HepG2 (cell line): Measurements from ENCODE around the gene NELL2. TPM values are rescaled to one million over a fixed set of nuclear protein-coding genes. Genes with fewer than 3 reads are reported as not detected.

Experiments
- ATAC-seq: fragments of 200-7000 bp; cut with Tn5 transposase; 3 replicates; pipeline ENCODE4 v1.9.1; 2020; ENCODE audit warnings: mild to moderate bottlenecking, moderate library complexity
- BruUV-seq: library from RNA; stranded (reverse); fragments of 400-500 nt; replicated peaks from 2 replicates; lab custom pipeline; 2021; lab: Mats Ljungman, UMichigan
- CTCF ChIA-PET: fragments of 300-600 bp; formaldehyde crosslinking; extraction: SDS; loops from one replicate; lab custom pipeline; 2021; ENCODE audit warnings: low total read pairs, inconsistent platforms, low intra/inter-chr PET ratio; lab: Yijun Ruan, JAX
- POLR2A ChIA-PET: fragments of 350-600 bp; sonication (Branson Sonifier 250); formaldehyde crosslinking; loops from one replicate; lab custom pipeline; 2020; ENCODE audit warnings: antibody characterized with exemption, inconsistent platforms; lab: Yijun Ruan, JAX
- DNase-seq: peaks from one replicate; pipeline ENCODE4 v3.0.0-alpha.2; 2015; ENCODE audit warnings: low spot score
- FAIRE-seq: peaks from 3 replicates; lab custom pipeline; 2011; peaks lifted over from hg19 to GRCh38; lab: Jason Lieb, UNC
- H2AFZ ChIP-seq: one replicate; pipeline ENCODE4 v1.6.1; 2011; ENCODE audit warnings: low read length, inconsistent platforms
- H3K27ac ChIP-seq: fragments of 300-600 bp; 3 replicates; pipeline ENCODE4 v1.8.0; 2011; ENCODE audit warnings: mixed run types, mild to moderate bottlenecking, mixed read lengths, low read length, inconsistent platforms; ENCODE audit not compliant: insufficient read depth; ENCODE audit errors: extremely low read length
- H3K27me3 ChIP-seq, 2 experiments: fragments of 200-600 bp in 1 of 2; 2 replicates in 1 of 2; 3 replicates in 1 of 2; pipeline versions ENCODE4 v1.6.0 to v1.8.0; 2011; ENCODE audit warnings: low read length in 2 of 2, mild to moderate bottlenecking in 2 of 2, moderate library complexity in 2 of 2, inconsistent platforms in 1 of 2; ENCODE audit not compliant: insufficient read depth in 2 of 2, control insufficient read depth in 1 of 2
- H3K36me3 ChIP-seq, 2 experiments: fragments of 200-600 bp in 1 of 2; replicated peaks in 1 of 2; 2 replicates in 1 of 2; 3 replicates in 1 of 2; pipeline versions ENCODE4 v1.5.1 to v1.8.0; 2011; ENCODE audit warnings: low read length in 2 of 2, inconsistent platforms in 1 of 2; ENCODE audit not compliant: insufficient read depth in 2 of 2, control insufficient read depth in 1 of 2
- H3K4me1 ChIP-seq: 2 replicates; pipeline ENCODE4 v1.5.1; 2012; ENCODE audit warnings: low read length, inconsistent platforms; ENCODE audit not compliant: insufficient read depth
- H3K4me2 ChIP-seq: 2 replicates; pipeline ENCODE4 v1.6.0; 2011; ENCODE audit warnings: low read depth, low read length, inconsistent platforms
- H3K4me3 ChIP-seq, 3 experiments: fragments of 200-600 bp in 1 of 3; sonication (generic), shearing (Covaris generic) in 1 of 3; replicated peaks in 1 of 3; 2 replicates each; pipeline ENCODE4 v1.5.1; 2011 to 2016; ENCODE audit warnings: low read length in 3 of 3, inconsistent platforms in 2 of 3, low read depth in 2 of 3, mild to moderate bottlenecking in 2 of 3, control low read depth in 1 of 3, mixed read lengths in 1 of 3; ENCODE audit not compliant: insufficient read depth in 1 of 3
- H3K79me2 ChIP-seq: one replicate; pipeline ENCODE4 v1.6.1; 2011; ENCODE audit warnings: low read length, inconsistent platforms; ENCODE audit not compliant: insufficient read depth
- H3K9ac ChIP-seq: 2 replicates; pipeline ENCODE4 v1.6.0; 2011; ENCODE audit warnings: mild to moderate bottlenecking, low read depth, low read length, inconsistent platforms; ENCODE audit not compliant: insufficient read depth
- H3K9me3 ChIP-seq: 2 replicates; pipeline ENCODE4 v1.5.1; 2012; ENCODE audit warnings: mild to moderate bottlenecking, low read length
- H4K20me1 ChIP-seq: 2 replicates; pipeline ENCODE4 v1.6.0; 2011; ENCODE audit warnings: inconsistent platforms, mild to moderate bottlenecking, low read length, moderate library complexity; ENCODE audit not compliant: insufficient read depth
- ATRX ChIP-seq: sonication (generic); formaldehyde crosslinking; IDR thresholded peaks from 2 replicates; pipeline ENCODE4 v1.4.0; 2020; ENCODE audit warnings: missing genetic modification reagents, borderline replicate concordance
- BRD4 ChIP-seq: sonication (generic); formaldehyde crosslinking; IDR thresholded peaks from 2 replicates; pipeline ENCODE4 v1.4.0; 2020; ENCODE audit warnings: missing genetic modification reagents
- KLF12 ChIP-seq: sonication (generic); formaldehyde crosslinking; IDR thresholded peaks from 2 replicates; pipeline ENCODE4 v1.4.0; 2020; ENCODE audit warnings: missing genetic modification reagents, borderline replicate concordance
- MATR3 ChIP-seq: sonication (generic); formaldehyde crosslinking; IDR thresholded peaks from 2 replicates; pipeline ENCODE4 v1.4.0; 2020; ENCODE audit warnings: missing genetic modification reagents
- NCOA1 ChIP-seq: sonication (generic); formaldehyde crosslinking; IDR thresholded peaks from 2 replicates; pipeline ENCODE4 v1.9.0; 2021; ENCODE audit warnings: missing genetic modification reagents
- YEATS2 ChIP-seq: sonication (generic); formaldehyde crosslinking; IDR thresholded peaks from 2 replicates; pipeline ENCODE4 v1.4.0; 2020; ENCODE audit warnings: missing genetic modification reagents, borderline replicate concordance
- ZNF543 ChIP-seq: sonication (generic); formaldehyde crosslinking; IDR thresholded peaks from 2 replicates; pipeline ENCODE4 v1.4.0; 2020; ENCODE audit warnings: mild to moderate bottlenecking, missing genetic modification reagents
- ZNF552 ChIP-seq: sonication (generic); formaldehyde crosslinking; IDR thresholded peaks from 2 replicates; pipeline ENCODE4 v1.9.0; 2022; ENCODE audit warnings: missing genetic modification reagents, mild to moderate bottlenecking, borderline replicate concordance
- WGBS: methylation state at CpG from one replicate; pipeline ENCODE4 v1.1.6; 2017; ENCODE audit warnings: low lambda C conversion rate; 5-methylcytosine and 5-hydroxymethylcytosine counted together
- in situ Hi-C: cut with HindIII; loops from 2 replicates; pipeline ENCODE4 v1.10.0; 2017; ENCODE audit warnings: low pct_unique_long_range_greater_than_20kb; ENCODE audit not compliant: extremely low pct_ligation_motif_present
- intact Hi-C: fragments of 100-400 bp; cut with micrococcal nuclease; formaldehyde crosslinking; loops from one replicate; pipeline ENCODE4 v1.10.0; 2022; ENCODE audit not compliant: unreplicated experiment
- polyA plus RNA-seq, 8 experiments: library from polyadenylated mRNA; depleted of rRNA in 3 of 8; stranded (reverse) in 7 of 8; unstranded in 1 of 8; fragments of >200 nt; fragmentation: Illumina TruSeq in 4 of 8; extraction: Trizol in 4 of 8; gene quantifications; 2 replicates each; pipeline versions ENCODE4 v1.2.1 to v1.2.3, GENCODE V29; 2011 to 2016; ENCODE audit warnings: low read depth in 4 of 8, missing spikeins in 1 of 8, mixed read lengths in 1 of 8; ENCODE audit not compliant: insufficient read depth in 1 of 8
- total RNA-seq, 5 experiments: library from RNA; depleted of rRNA; stranded (reverse); fragments of >200 nt; fragmentation: Illumina TruSeq; extraction: Trizol; gene quantifications; 2 replicates each; pipeline ENCODE4 v1.2.3, GENCODE V29; 2016; ENCODE audit warnings: low read depth in 1 of 5
- TF ChIP-seq, protein P1 (sequence below): sonication (generic); formaldehyde crosslinking; IDR thresholded peaks from 2 replicates; pipeline ENCODE4 v1.8.0; 2023; ENCODE audit warnings: mild to moderate bottlenecking, missing genetic modification reagents
- TF ChIP-seq, protein P2 (sequence below): sonication (generic); formaldehyde crosslinking; IDR thresholded peaks from 2 replicates; pipeline ENCODE4 v1.4.0; 2020; ENCODE audit warnings: mild to moderate bottlenecking, low read depth, missing genetic modification reagents

Gene NELL2
- total and polyA plus RNA-seq, 2 of the 13 experiments (the other 11 are each of a cell fraction or from before 2014, with no cell fraction given), result 0.11 TPM; not detected in 1

DNA sequence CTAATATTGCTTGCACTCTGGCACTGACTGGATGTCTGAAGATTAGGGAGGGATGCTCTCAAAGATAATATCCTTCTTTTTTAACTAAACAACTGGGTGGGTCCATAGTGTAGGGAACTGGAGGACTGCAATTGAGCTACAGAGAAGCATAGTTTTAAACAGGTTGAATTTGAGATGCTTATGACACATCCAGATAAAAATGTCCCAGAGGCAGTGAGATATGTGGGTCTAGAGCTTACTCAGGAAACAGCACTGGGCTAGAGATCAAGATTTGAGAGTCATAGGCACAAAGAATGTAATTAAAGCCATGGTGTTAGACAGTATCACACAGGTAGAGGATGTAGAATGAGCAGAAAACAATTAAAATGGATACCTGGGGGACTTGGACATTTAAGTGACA lies 198.4 kb downstream of the NELL2 start:
- no peak overlapping the region for H3K9ac ChIP-seq
- H3K9me3 ChIP-seq, result no peaks in the 10 kb centered on the region
- ChIA-PET POLR2A (no interaction called here), CTCF (no interaction called here)
- no peak for DNase-seq
- no peak overlapping the region for H3K4me2 ChIP-seq
- H3K4me3 ChIP-seq, result no peak overlapping the region
- TF ChIP-seq NCOA1 (CRISPR knock-in tag), result no peak
- TF ChIP-seq, protein P1, sequence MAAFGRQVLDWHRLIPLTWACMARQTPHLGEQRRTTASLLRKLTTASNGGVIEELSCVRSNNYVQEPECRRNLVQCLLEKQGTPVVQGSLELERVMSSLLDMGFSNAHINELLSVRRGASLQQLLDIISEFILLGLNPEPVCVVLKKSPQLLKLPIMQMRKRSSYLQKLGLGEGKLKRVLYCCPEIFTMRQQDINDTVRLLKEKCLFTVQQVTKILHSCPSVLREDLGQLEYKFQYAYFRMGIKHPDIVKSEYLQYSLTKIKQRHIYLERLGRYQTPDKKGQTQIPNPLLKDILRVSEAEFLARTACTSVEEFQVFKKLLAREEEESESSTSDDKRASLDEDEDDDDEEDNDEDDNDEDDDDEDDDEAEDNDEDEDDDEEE (CRISPR knock-in tag), result no peak
- no peak for TF ChIP-seq KLF12 (CRISPR knock-in tag)
- no peak for TF ChIP-seq ZNF552 (CRISPR knock-in tag)
- H3K27ac ChIP-seq, result no peak overlapping the region
- no peak for FAIRE-seq
- no peaks in the 10 kb centered on the region for H3K36me3 ChIP-seq
- no peak for ATAC-seq
- no peaks in the 10 kb centered on the region for H4K20me1 ChIP-seq
- no peaks in the 10 kb centered on the region for H3K27me3 ChIP-seq
- no TSS peak for BruUV-seq
- intact Hi-C loops (no loop called here), in situ Hi-C loops (no loop called here)
- H2AFZ ChIP-seq, result no peak overlapping the region
- H3K4me1 ChIP-seq, result no peaks in the 10 kb centered on the region
- H3K79me2 ChIP-seq, result no peaks in the 10 kb centered on the region

DNA sequence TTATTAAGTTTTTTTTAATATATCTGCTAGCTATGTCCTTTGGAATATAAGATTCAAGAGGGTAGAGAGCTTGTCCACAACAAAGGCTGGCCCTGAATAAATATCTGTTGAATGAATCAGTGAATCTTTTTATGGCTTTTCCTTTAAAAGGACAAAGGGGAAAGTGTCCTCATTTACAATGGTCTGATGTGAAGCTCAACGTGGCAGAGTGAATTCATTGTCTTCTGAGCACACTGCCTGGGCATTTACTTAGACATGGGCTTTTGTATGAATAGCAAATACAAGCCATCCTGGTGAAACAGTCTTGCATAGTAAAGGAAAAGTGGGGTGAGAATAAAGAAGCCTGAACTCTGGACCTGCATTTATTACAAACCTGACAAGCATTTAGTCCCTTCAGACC lies 201.2 kb downstream of the NELL2 start:
- no peak for TF ChIP-seq YEATS2 (CRISPR knock-in tag)
- TF ChIP-seq ZNF543 (CRISPR knock-in tag), result no peak
- TF ChIP-seq, protein P2, sequence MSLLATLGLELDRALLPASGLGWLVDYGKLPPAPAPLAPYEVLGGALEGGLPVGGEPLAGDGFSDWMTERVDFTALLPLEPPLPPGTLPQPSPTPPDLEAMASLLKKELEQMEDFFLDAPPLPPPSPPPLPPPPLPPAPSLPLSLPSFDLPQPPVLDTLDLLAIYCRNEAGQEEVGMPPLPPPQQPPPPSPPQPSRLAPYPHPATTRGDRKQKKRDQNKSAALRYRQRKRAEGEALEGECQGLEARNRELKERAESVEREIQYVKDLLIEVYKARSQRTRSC, result no peak
- TF ChIP-seq BRD4 (CRISPR knock-in tag), result no peak
- TF ChIP-seq MATR3 (CRISPR knock-in tag), result no peak
- no peak for TF ChIP-seq ATRX
- no peak for ATAC-seq
- ChIA-PET CTCF (no interaction called here), POLR2A (no interaction called here)
- H3K27me3 ChIP-seq, result no peaks in the 10 kb centered on the region
- WGBS, result 0% methylated on average over 1 of the region's 1 CpG
- no peaks in the 10 kb centered on the region for H4K20me1 ChIP-seq
- H3K4me3 ChIP-seq, result no peak overlapping the region
- FAIRE-seq, result no peak
- DNase-seq, result no peak
- H3K79me2 ChIP-seq, result no peaks in the 10 kb centered on the region
- no peak overlapping the region for H2AFZ ChIP-seq
- BruUV-seq, result no TSS peak
- in situ Hi-C loops (no loop called here), intact Hi-C loops (no loop called here)
- H3K4me2 ChIP-seq, result no peak overlapping the region
- H3K9ac ChIP-seq, result no peak overlapping the region
- no peaks in the 10 kb centered on the region for H3K4me1 ChIP-seq
- H3K9me3 ChIP-seq, result no peaks in the 10 kb centered on the region
- no peaks in the 10 kb centered on the region for H3K36me3 ChIP-seq
- no peak overlapping the region for H3K27ac ChIP-seq
